GM21381 (cell line): ENCODE results near the gene KRTAP10-8.
"Not testable (repeated sequence)": the region's sequence is repeated elsewhere in the genome, so short reads cannot be mapped to it uniquely, and the experiment has no call there.

Source experiments
- ATAC-seq: cut with Tn5 transposase; IDR thresholded peaks from one replicate; pipeline ENCODE4 v1.9.1; 2021; ENCODE audit warnings: mild to moderate bottlenecking, moderate library complexity; ENCODE audit not compliant: unreplicated experiment

The KRTAP10-8 gene

DNA sequence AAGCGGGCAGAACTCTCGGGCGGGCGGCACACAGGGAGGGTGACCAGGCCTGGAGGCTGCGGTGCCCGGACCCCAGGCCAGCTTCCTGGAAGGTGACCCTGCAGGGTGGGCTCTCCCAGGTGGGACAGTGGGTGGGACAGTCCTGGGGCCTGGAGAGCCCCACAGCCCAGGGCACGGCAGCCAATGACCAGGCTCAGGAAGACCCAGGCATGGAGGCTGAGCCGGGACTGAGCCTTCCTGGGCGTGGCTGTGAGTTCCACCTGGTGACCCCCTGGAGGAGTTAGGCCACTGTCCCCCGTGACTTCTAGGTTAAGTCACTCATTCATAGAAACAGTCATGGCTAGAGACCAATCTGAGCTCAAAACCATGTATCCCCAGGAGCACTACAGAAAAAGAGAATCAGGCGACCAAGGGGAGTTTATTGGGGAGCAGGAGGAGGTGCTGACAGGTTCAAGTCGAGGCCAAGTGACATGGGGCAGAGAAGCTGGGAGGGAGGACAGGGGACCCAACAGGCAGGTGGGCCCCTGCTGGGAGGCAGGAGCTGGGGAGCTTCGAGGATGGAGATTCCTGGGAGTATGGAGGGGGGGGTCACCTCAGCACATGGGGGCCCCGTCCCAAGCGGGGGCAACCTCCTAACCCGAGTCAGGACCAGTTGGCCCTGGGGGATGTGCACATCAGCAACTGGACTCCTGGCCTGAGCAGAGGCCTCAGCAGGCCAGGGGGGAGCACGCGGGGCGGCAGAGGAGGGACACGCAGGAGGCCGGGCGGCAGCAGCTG is 32.6 kb upstream of the KRTAP10-8 start:
- ATAC-seq = no peak

DNA sequence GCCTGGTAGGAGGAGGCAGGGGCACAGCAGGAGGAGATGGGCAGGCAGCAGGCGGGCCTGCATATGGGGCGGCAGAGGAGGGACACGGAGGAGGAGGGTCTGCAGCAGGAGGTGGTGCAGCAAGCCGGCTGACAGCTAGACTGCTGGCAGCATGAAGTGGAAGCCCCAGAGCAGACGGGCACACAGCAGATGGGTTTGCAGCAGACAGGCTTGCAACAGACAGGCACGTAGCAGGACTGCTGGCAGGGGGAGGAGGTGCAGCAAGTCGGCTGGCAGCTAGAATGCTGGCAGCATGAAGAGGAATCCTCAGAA is 32.1 kb upstream of the KRTAP10-8 start:
- no peak for ATAC-seq

DNA sequence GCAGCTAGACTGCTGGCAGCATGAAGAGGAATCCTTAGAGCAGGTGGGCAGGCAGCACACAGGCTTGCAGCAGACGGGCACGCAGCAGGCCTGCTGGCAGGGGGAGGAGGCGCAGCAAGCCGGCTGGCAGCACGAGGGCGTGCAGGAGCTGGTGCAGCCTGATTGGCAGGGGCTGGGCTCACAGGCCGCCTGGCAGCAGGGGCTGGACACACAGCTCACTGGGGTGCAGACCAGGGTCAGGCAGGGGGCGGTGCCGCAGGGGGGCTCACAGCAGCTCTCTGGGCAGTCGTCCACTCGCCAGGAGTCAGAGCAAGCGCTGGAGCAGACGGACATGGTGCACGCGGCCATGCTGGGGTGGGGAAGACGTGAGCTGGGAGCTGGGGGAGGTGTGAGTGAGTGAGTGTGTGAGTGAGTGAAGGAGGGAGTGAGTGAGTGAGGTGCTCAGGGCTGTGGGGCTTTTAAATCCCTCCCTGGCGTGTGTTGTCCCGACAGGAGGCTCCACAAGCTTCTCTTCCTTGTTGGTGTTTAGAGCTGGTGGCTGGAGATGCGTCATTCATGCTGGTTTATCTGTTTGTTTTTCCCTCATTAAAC is 31.6 kb upstream of the KRTAP10-8 start, which contains the start of gene KRTAP10-5:
TSS of gene KRTAP10-5 (minus strand) at position 374 of the 591 bp plus-strand sequence. CDS start at position 348, 26 bp downstream.
- ATAC-seq = not testable (repeated sequence)

DNA sequence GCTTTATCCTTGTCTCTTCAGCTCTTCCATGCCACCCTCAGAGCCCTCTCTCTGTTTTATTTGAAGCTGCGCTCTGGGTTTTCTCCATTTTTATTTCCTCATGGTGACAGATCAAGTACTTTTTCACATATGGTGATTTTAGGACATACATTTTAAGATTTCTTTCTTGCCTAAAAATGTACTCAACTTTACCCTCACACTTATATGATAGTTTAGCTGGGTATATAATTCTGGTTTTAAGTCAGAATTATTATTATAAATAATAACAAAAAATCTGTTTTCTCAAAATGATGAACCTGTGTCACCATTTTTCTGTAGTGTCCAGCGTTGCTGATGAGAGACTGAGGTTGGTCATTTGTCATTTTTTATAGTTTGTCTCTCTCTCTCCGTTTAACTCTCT is 30.7 kb upstream of the KRTAP10-8 start:
- ATAC-seq = no peak

DNA sequence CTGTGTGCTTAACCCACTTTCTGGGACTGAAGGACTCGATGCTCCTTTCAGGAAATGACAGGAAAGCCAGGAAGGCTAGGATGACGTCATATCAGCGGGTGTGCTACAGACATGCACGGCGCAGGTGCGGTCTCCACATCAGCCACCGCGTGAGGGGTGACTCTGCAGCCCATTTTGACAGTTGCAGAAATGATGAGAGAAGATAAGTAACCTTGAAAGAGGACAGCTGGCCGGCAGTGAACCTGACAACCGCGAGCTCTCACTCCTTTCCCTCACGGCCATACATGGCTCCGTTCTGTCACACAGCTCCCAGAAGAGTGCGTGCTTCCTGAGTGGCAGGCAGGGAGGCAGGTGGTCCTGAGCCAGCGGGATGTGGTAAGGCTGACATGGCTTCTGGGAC is 29.8 kb upstream of the KRTAP10-8 start:
- ATAC-seq = no peak

DNA sequence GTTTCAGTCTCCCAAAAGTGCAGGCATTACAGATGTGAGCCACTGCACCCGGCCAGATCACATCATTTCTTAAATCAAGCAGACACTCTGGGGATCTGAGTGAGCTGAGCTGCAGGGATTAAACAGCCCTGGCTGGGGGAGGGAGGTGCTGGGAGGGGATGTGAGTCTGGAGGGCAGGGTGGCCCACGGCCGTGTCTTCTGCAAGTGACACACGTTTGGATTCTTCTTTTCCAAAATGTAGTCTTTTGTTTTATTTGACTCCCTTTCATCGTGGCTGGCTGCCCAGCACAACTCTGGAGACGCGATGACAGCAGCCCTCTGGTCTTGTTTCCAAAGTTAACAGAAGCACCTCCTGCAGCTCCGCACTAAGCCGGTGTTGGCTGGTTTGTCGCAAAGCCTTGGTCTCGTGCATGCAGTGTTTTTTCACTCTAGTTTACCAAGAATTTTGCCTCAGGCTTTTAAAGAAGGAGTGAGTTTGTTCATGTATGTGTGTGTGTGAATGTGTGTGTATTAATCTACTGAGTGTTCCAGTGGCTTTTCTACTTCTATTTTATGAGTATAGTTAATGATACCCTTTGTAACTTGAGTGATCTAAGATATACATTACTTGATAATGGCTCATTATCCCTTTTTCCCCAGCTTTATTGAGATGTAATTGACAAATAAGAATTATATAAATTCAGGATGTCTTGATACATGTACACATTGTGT is 28.6 kb upstream of the KRTAP10-8 start:
- ATAC-seq = no peak

DNA sequence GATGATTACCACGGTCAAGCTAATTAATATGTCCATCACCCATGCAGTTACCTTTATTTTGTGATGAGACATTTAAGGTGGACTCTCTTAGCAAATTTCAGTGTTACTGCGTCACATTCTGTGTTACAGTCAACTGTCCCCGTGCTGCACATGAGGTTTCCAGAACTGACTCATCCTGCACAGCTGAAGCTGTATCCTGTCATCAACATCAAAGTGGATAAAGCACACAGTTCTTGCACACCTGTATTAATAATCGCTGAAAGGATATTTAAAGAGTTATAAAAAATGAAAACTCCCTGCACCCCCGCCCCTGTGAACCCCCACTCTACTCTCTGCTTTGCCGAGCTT is 28.1 kb upstream of the KRTAP10-8 start:
- ATAC-seq = no peak

DNA sequence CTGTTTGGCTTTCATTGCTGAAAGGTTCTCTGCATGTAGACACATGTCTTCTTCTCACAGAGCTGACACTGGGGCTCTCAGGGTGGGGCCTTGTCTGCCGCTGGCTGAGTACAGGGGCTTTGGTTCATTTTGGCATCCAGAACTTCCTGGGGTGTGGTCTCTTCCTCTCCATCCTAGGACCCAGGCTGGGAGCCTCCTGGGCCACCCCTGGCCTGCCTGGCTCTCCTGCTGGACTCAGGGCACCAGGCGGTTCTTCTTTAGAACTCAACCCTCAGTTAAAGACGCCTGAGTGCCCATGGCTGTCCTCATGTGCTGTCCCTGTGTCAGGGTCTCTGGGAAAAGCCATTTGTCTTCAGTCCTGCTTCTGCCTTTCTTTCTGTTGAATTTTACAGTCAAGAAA is 26.0 kb upstream of the KRTAP10-8 start:
- ATAC-seq = no peak

DNA sequence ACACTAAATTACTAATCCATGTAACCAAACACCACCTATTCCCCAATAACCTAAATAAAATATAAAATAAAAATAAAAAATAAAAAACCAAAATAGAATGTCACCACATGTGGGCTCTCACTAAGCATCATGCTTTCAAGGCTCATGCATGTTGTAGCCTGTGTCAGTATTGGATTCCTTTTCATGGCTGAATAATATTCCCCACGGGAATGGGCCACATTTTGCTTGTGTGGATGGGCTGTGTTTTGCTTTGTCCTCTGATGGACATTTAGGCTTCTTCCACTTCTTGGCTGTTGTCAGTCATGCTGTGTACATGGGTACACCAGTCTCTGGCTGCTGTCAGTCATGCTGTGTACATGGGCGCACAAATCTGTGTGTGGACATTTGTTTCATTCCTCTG is 22.8 kb upstream of the KRTAP10-8 start:
- ATAC-seq = no peak

DNA sequence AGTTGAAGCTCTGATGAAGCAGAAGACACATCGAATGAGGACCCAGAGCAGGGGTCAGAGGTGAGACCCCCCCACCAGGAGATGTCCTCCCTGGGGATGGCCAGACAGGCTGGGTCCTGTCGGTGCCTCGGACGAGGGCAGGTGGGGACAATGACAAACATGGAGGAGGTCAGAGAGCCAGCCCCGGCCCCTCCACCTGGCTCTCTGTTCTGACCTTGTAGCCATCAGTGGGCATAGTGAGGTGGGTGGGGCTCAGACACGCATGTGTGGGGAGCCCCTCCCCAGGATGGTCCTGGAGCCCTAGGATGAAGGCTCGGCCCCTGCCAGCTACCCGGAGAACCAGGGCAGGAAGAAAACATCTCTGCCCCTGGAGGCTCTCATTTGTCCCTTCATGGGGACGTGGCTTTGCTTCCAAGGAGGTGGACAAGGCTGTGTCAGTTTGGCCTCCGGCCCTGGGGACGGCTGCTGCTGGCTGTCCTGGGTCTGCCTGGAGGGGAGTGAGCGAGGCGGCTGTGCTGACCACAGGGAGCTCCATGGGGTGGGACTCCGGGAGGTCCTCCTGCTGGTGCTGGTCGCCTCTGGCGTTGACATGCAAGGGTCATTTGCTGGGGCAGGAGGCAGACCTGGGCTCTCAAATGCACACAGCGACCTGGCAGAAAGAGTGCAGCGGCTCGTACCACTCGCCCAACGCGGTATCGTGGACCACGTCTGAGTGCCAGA is 22.1 kb upstream of the KRTAP10-8 start:
- ATAC-seq = no peak

DNA sequence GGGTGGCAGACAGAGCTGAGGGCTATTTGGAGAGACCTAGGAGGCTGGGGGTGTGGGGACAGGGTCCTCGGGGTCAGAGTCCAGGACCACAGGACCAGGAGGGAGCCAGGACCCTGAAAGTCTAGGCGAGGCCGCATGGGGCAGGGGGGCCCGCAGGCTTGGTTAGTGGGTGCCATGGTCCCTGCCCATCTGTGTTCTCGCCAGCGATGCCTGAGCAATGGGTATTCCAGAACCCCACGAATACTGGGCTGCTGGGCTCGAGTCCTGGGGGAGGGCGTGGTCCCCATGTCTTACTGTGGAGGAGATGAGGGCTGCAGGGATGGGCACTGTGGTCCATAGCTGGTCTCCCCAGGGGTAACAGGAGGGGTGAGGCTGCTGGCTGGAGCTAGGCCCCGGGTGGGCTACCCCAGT is 21.6 kb upstream of the KRTAP10-8 start:
- no peak for ATAC-seq

DNA sequence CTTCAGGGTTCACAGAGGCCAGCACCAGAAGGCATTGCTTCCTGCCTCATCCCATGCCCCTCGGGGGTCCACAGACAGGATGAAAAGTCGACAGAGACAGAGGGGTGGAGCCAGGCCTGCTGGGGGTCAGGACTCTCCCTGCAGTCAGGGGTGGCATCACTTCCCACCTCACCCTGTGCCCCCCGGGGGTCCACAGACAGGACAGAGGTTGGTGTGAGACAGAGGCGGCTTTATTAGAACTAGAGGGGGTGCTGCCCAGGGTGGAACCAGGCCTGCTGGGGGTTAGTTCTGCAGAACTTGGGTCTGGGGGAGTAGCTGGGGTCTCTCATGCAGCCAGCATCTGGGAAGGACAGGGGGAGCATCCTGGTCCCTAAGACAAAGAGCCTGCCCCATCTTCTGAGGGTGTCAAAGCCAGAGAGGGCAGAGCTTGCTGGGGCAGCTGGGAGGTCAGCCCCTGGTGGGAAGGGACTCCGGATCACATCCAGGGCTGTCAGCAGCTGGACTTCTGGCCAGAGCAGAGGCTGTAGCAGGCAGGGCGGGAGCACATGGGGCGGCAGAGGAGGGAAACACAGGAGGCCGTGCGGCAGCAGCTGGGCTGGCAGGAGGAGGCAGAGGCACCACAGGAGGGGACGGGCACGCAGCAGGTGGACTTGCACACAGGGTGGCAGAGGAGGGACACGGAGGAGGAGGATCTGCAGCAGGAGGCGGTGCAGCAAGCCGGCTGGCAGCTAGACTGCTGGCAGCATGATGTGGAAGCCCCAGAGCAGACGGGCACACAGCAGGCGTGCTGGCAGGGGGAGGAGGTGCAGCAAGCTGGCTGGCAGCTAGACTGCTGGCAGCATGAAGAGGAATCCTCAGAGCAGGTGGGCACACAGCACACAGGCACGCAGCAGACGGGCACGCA is 20.7 kb upstream of the KRTAP10-8 start:
- ATAC-seq = not testable (repeated sequence)

DNA sequence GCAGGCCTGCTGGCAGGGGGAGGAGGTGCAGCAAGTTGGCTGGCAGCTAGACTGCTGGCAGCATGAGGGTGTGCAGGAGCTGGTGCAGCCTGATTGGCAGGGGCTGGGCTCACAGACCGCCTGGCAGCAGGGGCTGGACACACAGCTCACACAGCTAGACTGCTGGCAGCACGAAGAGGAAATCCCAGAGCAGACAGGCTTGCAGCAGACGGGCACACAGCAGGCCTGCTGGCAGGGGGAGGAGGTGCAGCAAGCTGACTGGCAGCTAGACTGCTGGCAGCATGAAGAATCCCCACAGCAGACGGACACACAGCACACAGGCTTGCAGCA is 20.1 kb upstream of the KRTAP10-8 start:
- ATAC-seq = not testable (repeated sequence)

DNA sequence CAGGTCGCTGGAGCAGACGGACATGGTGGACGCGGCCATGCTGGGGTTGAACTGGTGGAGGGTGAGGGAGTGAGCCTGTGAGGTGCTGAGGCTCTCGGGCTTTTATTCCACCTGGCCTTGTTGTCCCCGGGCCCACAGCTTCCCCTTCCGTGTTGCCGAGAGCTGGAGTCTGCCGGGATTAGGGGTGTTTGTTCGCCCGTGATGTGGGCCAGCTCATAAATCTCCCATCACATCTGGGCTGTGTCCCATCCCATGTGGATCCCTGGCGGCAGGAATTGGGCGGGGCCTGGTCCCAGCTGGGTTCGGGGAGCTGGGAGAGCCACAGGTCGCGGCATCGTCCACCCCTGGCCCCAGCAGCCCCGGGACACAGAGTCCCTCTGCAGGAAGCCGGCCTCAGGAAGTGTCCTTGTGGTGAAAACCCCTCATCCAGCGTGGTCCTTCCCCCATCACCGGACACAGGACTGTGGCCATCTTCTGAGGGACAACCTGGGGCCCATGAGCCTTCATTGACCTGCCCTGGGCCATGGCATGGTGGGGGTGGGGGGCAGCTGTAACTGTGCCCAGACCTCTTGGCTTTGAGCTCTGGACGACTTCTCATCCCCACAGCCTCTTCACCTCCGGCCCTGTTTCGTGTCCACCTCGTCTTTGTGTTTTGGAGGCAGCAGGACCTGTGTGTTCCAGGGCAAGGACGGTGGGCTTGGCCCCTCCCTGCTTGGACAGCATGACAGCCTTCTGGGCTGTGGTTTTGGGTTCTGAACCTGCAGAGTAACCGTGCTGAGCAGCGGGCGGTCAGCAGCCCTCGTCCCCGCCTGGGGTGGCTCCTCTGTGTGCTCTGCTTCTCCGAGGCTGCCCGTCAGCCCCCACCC is 19.2 kb upstream of the KRTAP10-8 start, which contains the start of gene KRTAP10-6:
TSS of gene KRTAP10-6 (minus strand) at position 60 of the 866 bp plus-strand sequence. CDS start at position 39, 21 bp downstream.
- ATAC-seq = no peak

DNA sequence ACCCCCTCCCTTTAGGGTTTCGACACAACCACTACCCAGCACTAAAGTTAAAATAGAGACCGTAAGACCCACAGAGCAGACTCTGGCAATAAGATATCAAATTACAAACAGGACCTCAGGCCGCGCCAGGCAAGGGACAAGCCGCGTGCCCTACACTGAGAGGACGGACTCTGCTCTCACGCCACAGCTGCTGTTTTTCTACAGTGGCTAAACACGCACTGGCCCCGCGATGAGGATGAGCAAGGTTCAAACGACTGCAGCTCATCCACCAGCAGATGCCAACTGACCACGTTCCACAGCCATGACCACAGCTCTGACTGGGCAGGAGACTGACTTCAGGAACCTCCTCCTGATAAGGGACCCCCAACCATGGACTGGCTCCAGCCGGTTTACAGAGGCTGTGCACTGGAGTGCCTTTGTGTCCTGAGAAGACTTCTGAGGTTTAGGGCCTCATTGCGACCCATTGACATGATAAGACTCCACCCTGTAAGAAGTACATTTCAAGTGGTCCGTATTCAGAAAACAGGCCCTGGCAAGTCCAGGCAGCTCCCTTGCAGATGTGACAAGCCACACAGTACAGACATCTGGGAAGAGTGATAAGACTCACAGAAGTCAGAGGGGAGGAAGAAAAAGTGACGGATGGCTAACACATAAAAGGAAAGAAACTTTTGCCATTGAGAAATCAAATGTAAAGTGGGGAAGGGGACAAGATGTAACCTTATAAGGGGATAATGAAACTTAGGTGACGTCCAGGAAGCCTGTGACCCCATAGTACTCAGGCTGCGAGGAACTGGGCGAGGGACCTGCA is 18.1 kb upstream of the KRTAP10-8 start:
- no peak for ATAC-seq

DNA sequence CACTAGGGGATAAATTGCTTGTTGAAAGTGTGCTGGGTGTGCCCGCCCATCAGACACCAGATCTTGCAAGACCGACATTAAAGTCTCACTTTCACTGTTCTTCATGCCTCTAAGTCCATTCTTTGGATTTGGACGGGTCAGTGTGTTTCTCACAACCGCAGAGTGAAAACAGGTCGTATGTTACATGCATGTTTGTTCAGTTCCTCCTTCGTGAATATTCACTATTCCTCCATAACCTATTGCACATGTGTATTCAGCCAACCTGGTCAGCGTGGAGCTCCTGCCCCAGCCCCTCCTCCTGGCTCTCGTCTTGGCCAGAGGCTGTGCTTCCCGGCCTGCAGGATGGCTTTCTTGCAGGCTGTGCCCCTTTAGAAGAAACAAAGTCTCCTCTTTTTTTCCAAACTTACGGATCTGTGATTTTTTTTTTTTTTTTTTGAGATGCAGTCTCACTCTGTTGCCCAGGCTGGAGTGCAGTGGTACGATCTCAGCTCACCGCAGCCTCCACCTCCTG is 17.4 kb upstream of the KRTAP10-8 start:
- ATAC-seq = no peak

DNA sequence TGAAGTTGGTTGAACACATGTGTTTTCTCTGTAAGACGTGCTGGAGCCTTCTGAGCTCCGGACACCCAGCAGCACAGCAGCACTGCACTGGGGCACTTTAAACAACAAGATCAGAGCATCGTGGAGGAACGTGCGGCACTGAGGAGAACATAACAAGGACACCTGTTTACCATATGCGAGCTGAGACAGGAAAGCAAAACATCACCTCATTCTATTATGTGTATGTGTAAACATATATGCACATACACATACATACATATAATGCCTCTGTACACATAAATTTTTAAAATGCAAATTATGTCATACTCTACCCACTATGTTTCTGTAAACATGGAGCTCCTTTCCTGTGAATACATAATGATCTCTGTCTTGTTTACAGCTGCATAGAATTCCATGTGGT is 16.4 kb upstream of the KRTAP10-8 start:
- ATAC-seq = no peak

DNA sequence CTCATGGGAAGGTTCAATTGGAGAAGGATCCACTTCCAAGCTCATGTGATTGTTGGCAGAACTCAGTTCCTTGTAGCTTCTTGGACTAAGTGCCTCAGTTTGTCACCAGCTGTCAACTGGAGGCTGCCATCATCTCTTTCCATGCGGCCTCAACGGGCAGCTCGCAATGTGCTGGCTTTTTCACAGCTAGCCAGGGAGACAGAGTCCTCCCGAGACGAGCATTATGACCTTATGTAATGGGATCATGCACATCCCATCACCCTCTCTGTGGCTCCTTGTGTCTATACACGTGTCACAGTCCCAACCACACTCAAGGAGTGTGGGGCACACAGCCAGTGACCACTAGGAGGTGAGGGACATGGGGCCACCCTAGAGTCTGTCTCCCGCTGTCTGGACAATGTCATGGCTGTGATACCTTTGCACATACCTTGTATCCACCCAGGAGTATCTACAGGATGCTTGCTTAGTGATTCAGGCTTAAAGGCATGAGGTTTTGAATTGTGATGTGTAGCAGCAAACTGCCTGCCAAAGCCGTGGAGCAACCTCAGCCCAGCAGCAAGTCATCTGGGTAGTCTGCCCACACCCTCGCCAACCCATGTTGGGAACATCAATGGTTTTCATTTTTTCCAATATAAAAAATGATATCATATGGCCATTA is 15.7 kb upstream of the KRTAP10-8 start:
- ATAC-seq = no peak
